ENCODE results near the gene SNRNP70.

- peak; percentile 99 for TF ChIP-seq CTCF (IDR thresholded peaks at IDR 0.05; ENCODE audit: low read depth, low read length)
- no peak for TF ChIP-seq EZH2phosphoT487 (IDR thresholded peaks at IDR 0.05; ENCODE audit: low read depth)
Observed at GRCh38 chr19:49097453-49098288, 12.4 kb downstream of the SNRNP70 start.
